GM19397 (cell line): Measurements from ENCODE around the gene ATP1A4.
"Not testable (repeated sequence)": the region's sequence is repeated elsewhere in the genome, so short reads cannot be mapped to it uniquely, and the experiment has no call there.

Source experiments
- ATAC-seq: cut with Tn5 transposase; IDR thresholded peaks from one replicate; pipeline ENCODE4 v1.9.1; 2021; ENCODE audit warnings: mild to moderate bottlenecking, moderate library complexity; ENCODE audit not compliant: unreplicated experiment

ATP1A4 gene

DNA sequence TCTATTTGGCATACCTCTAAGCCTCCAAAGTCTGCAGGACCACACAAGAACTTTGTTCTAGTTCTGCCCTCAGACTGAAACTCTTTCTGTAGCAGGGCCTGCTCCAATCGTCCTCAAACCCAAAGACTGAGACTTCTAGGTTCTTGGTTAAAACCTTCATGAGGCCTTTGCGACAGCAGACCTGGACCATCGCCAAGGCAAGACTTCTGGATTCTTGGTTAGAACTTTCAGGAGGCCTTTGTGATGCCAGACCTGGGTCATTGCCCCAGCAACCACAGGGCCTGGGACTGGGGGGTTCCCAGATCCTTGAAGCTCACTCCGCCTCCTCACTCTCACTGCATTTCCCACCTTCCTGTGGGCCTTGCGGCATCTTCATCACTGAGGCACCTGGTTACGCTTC lies at the start of gene ATP1A4:
Gene ATP1A4, plus strand, starts transcription at position 301 of the 400 bp plus-strand sequence. CDS start 438 bp downstream, outside the sequence.
- no peak for ATAC-seq

- no peak for ATAC-seq
Observed at GRCh38 chr1:160101717-160102522, 49.5 kb upstream of the ATP1A4 start.

DNA sequence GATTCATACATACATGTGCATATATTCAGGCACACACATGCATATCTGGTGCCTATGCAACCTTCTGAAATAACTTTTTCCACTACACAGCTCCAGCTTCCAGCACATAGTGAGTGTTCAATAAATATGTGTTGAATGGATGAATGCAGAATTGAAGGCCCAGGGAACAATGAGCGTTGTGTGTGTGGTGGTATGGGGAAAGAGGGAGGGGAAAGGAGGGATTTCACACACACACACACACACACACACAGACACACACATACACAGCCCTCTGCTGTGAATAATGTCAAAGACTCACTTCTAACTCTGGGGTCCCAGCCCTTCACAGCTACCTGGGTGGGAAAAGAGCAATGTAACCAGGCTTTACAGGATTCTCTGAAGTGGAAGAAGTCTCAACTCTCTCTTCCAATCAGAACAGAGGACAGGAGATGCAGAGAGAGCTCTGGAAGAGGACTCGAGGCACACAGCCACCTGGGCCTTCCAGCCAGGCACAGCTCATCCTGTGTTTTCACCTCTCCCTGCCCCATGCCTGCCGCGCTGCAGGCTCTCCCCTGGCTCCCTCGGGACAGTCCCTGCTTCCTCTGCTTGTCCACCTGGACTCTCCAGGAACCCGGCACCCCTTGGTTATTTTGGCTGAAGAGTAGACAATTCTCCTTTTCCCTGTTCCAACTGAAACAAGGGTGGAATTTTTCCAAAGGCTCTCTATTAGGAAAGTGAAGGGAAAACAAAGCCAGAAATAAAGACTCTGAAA lies 47.6 kb upstream of the ATP1A4 start:
- no peak for ATAC-seq

DNA sequence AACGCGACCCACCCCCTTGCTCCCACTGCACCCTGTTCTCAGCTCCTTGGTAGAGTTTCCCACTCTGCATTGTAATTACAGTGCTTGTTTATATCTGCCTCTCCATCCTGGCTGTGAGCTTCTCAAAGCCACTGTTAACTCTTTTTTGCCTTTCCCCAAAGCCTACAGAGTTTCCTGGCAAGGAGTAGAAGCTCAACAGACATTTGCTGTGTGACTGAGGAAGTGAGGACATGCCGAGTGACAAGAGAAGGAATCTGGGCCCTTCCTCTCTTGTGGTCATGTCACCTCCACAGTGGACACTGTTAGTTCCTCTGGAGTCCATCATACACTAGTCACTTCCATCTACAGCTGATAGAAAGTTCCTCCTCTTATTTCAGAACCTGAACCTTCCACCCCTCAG lies 46.9 kb upstream of the ATP1A4 start:
- no peak for ATAC-seq

DNA sequence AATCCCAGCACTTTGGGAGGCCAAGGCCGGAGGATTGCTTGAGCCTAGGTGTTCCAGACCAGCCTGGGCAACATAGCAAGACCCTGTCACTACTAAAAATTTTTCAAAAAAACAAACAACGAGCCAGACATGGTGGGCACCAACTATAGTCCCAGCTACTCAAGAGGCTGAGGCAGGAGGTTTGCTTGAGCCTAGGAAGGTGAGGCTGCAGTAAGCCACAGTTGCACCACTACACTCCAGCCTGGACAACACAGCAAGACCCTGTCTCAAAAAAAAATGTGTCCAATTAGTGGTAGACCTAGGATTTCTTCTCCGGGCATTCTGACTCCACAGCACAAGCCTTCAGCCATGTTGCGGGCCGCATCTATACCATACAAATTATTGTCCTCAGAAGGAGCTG lies 46.2 kb upstream of the ATP1A4 start:
- no peak for ATAC-seq

- no peak for ATAC-seq
Observed at GRCh38 chr1:160107512-160107911, 43.9 kb upstream of the ATP1A4 start.

- no peak for ATAC-seq
Observed at GRCh38 chr1:160108888-160109662, 42.3 kb upstream of the ATP1A4 start.

DNA sequence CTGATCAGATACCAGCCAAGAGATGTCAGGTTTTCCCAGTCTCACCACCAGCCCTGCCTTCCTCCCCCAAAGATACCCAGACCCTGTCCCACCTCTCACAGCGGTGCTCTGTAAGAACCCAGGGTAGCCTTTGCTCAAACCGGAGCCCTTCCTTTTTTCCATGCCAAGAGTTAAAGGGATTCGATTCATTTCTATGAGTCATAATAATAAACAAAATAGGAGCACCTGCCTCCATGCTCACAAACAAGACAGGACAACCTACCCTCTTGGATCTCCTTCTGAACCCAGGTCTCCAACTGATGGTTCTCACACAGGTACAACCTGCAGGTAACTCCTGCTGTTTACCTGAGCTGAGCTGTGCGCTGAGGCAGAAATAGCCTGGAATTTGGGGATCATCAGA lies 41.7 kb upstream of the ATP1A4 start:
- ATAC-seq, result no peak

- not testable (repeated sequence) for ATAC-seq
Observed at GRCh38 chr1:160111462-160111861, 39.9 kb upstream of the ATP1A4 start.

GRCh38 chr1:160112357-160112756 lies 39.0 kb upstream of the ATP1A4 start:
- ATAC-seq, result no peak

DNA sequence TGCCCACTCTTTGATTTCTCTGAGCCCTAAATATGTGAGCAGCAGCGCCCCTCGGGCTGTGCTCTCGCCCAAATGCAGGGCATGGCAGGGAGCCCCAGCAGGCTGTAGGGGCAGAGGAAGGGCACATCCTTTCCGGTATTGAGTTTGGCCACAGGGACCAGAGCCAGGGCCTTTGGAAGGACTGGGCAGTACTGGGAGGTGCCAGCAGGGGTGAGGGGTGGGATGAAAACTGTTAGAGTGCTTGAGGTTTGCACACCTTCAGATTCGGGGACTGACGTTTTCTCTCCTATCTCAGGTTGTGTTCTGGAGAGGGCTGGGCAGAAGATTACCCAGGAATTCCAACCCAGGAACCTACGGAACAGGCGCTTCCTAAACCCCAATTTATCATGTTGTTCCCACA lies 38.0 kb upstream of the ATP1A4 start:
- no peak for ATAC-seq

- ATAC-seq, result no peak
Observed at GRCh38 chr1:160114085-160114484, 37.3 kb upstream of the ATP1A4 start.

DNA sequence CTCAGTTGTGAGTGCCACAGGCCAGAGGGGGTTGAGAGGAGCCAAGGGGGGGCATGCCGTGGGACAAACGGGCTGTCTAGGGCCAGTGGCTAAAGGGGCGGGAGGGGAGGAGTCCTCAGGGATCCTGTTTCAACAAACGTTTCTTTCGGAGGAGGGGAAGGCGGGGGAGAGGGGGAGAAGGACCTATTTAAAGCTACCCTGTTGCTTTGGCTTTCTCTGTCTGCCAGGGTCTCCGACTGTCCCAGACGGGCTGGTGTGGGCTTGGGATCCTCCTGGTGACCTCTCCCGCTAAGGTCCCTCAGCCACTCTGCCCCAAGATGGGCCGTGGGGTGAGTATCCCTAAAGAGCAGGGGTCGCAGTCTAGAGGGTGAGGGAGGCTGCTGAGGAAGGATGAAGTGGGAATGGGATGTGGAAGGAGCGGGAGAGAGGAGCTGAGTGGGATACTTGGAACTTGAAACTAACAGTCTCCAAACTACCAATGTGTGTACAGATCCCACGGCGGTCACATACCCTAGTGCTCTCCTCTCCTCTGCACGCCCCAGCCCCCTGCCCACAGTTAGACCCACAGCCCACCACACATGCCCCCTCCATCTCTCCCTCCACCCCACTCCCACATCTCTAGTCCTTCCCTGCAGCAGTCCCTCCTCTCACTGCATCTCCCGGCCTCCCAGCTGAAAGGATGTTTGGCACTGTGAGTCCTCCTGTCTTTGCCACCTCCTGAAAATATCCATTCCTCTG lies 35.7 kb upstream of the ATP1A4 start, which contains the start of gene ATP1A2:
Gene ATP1A2, plus strand, starts transcription at position 215 of the 738 bp plus-strand sequence. Its CDS starts 103 bp downstream, at position 318.
- ATAC-seq, result no peak

GRCh38 chr1:160116283-160117147 lies 34.9 kb upstream of the ATP1A4 start:
- no peak for ATAC-seq

DNA sequence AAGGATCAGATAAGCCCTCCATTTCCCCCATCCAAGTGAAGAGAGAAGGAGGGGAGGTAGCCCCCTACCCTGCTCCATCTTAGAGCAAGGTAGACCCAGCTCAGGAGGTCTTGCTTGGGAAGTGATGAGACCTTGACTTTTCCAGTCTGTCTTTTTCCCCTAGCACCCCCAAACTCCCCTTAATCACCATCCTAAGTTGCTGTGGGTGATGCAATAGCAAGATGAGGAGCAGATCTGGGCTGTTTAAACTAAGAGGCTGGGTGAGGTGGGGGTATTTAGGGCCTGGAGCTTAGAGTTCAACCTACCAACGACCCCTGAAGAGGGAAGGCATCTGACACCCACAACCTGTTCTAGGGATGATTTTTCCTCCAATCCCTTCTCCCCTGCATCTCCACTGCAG lies 34.1 kb upstream of the ATP1A4 start:
- no peak for ATAC-seq

GRCh38 chr1:160117709-160118183 lies 33.7 kb upstream of the ATP1A4 start:
- ATAC-seq, result no peak

DNA sequence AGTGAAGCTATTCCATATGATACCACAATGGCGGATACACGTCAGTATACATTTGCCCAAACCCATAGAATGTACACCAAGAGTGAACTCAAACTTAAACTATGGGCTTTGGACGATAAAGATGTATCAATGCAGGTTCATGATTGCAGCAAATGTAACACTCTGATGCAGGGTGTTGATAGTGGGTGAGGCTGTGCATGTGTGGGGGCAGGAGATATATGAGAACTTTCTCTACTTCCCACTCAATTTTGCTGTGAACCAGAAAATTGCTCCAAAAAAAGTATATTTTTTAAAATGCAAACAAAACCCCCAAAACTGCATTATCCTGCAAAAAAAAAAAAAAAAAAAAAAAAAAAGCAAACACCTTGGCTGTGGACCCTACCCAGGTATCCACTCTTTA lies 32.5 kb upstream of the ATP1A4 start:
- no peak for ATAC-seq

- ATAC-seq, result no peak
Observed at GRCh38 chr1:160120797-160121196, 30.6 kb upstream of the ATP1A4 start.

DNA sequence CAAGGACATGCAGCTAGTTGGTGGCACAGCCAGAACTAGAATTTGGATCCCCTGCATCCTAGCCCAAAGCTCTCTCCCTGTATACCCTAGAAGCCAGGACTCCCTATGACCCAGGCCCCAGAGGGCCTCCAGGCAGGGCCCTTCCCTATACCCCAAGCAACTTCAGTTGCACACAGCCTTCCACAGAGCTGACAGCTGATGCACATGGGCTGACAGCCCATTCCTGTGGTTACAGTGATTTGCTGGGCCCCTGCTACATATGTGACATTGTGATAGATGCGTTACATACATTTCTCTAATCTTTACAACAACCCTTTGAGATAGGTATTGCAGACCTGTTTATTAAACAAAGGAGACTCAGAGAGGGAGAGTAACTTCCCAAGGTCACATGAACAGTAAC lies 30.0 kb upstream of the ATP1A4 start:
- ATAC-seq, result no peak
